Mesenteric fat pad (tissue), 1 donor: Measurements from ENCODE around the gene ADGRA1. TPM values are rescaled to one million over a fixed set of nuclear protein-coding genes. Genes with fewer than 3 reads are reported as not detected.

ENCODE experiments used
- DNase-seq: peaks from one replicate; pipeline ENCODE4 v3.0.0-alpha.2; 2020; ENCODE audit warnings: low spot score
- total RNA-seq: library from RNA; stranded (reverse); fragmentation: NEBNext Ultra II Directional; extraction: Animal tissue kit (Norgen Biotek cat#: 25700); gene quantifications from one replicate; pipeline ENCODE4 v1.2.1, GENCODE V29; 2021
- donor health status: DM: yes; HTN: yes; CAD: no.

ADGRA1 gene
- total RNA-seq, 1 donor from 2014 or later = not detected

DNA sequence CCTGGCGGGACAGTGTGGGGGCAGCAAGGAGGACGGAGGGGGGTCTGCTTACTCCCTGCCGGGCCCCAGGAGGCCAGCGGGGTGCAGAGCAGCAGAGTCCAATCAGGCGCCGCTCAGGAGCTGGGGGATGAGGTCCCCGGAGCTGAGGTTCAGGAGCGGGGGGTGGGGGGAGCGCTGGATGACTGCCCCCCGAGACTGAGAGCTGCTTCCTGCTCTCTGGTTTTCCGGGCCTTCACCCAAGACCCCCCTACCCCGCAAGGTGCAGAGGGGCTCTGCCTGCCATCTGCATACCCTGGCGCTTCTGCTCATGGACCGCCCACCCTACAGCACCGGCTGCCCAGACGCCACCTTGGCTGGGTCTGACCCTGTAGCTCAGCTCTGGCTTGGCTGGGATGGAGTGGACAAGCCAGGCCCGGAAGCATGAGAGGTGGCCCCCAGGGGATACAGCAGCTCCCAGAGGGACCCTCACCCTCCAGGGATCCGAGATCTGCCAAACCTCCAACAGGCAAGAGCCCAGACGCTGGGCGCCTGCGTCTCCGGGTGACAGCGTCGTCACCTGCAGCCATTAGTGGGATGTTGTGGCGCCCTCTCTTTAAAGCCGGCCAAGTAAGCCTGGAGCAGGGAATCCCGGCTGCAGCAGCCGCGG, 73.2 kb downstream of the ADGRA1 start:
- DNase-seq = peak; percentile 30

DNA sequence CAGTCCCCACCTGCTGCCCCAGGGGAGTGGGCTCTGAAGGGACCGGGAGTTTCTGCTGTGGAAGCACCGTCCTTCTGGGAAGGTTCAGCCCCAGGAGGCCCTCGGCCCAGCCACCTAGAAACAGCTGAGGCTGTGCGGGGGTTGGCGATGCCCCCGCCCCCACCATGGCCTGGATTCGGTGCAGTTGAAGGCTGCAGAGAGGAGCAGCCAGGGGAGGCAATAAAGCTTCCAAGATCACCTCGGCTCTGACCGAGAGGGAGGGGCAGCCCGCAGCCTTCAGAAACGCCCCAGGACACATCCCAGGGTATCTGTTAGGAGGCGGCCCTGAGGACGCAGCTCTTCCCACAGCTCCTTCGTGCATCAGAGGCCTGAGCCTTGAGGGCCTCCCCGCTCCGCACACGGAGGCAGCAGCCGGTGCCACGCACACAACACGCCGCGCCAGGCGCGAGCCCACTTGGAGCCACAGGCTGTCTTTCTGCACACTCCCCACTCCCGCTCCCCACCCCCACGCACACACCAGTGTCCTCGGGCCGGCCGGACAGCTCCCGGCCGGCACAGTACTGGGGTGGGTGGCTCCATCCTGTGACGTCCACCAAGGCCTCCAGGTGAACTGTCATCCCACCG, 73.9 kb downstream of the ADGRA1 start:
- DNase-seq = peak; percentile 80

DNA sequence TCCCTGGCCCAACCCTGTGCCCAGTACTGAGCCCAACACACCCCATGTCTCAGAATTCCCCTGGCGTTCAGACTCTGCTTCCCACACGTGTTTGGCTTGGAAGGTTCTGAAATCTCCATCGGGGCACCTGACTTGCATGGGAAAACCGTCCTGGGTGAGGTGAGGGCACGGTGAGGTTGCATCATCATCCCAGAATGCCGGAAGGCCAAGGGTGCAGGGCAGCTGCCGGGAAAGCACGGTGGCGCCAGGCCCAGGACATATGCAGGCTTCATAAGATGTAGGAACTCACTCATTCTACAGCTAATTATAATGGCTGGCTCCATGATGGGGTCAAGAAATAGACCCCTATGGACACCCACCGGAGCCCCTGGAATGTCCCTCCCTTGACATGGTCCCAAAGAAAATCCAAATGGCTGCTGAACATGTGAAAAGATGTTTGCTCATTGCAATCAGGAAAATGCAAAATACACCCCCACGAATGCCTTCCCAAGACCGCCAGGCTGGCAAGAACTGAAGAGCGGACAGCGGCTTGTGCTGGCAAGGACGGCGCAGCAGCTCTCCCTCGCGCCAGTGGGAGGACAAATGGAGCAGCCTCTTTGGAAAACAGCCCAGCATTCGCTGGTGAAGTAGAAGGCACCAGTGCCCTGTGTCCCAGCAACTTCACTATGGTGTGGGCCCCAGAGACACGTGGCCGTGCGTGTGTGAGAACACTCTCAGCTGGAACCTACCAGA, 74.6 kb downstream of the ADGRA1 start:
- peak; percentile 79 for DNase-seq

DNA sequence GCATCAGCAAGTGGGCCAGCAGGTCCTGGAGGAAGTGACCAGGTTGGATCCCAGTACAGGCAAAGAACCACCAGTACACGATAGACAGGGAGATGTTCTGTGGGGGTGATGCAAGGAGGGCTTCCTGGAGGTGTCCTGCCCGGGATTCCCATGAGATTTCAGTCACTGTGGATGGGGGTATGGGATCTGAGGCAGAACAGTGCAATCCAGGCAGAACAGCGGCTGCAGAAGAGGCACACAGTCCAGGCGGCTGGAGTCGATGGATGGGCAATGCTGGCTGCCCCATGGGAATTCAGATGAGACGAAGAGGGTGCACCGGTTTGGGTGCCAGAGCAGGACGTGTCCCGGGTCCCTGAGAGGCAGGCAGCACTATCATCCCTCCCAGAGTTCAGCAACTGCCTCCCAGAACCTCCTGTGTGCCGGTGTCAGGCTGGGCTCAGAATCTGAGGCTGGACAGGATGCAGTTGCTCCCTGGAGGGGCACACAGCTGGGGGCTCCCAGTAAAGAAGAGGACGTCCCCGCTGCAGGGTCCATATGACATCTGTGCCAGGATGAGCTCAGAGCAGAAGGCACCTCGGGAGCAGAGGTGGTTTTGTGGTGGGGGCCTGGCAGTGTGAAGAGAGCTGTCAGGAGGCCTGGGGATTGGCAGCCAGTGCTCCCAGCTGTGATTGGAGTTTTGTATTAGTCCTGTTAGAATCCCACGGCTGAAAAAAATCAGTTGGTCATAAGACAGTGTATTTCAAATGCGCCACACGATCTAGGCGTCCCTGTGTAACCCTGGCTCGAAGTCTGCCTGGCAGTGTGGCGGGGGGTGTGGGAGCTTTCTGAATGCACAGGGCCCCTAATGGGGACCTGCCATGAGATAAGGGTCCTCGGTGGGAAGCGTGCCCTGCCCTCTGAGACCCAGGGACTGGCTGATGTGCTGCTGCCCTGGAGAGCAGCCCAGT, 75.5 kb downstream of the ADGRA1 start:
- peak; percentile 65 for DNase-seq

DNA sequence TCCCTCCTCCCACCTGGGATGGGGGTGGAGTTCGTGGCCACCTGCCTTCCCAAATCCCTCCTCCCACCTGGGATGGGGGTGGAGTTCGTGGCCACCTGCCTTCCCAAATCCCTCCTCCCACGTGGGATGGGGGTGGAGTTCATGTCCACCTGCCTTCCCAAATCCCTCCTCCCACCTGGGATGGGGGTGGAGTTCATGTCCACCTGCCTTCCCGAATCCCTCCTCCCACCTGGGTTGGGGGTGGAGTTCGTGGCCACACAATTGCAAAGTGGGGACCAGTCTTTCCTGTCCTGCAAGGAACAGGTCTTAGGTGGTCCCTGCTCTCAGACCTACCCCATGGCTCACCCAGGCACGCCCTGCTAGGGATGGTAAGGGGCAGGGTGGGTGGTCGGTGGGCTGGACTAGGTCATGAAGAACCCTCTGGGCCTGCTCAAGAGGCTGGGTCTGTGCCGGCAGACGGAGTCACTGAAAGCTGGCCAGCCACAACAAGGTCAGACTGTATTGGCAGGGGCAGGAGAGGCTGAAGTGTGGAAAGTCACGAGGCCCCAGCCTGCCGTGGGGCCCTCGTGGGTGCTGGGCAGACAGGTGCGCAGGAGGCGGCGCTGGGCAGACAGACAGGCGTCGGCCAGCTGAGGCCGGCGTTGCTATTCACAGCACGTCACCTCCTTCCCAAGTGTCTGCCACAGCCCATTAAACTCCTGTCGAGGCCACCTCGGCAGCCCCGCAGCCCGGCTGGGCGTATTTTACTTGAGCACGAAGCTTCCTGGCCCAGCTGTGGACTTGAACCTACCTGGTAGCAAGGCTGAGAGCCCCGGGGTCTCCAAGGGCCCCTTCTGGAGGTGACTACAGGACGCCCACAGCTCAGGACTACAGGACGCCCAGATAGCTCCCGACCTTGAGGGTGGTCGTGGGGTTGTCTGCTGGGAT, 76.4 kb downstream of the ADGRA1 start:
- peak; percentile 87 for DNase-seq

DNA sequence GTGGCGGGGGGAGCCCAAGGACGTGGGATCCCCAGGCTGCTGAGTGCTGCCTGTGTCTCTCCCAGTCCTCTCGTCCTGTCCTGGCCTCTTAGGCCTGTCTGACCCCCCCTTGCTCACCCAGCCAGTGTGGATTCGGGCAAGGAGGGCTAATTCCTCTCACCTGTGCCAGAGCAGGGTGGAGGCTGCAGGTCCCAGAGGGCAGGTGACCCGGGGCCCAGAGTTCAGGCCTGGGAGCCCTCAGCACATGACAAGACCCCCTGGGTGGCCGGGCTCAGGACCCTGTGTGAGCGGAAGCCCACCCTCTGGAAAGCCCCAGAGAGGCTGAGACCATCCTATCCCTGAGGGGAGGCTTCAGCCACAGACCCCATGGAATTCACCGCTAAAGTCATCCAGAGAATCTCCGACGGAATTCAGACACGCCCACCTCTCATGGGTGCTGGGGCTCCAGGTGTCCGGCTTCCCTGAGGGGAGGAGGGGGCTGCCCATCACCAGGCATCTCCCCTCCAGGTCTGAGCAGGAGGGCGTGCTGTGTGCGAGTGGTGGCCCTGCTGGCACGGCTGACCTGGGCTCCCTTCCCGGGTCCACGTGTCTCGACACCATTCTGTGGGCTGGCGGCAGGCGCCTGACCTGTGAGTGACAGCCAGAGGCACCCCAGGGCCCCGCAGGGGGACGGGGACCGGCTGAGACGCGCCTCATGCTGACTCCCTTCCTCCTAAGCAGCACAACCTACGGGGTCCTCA, 77.3 kb downstream of the ADGRA1 start:
- DNase-seq = peak; percentile 86

DNA sequence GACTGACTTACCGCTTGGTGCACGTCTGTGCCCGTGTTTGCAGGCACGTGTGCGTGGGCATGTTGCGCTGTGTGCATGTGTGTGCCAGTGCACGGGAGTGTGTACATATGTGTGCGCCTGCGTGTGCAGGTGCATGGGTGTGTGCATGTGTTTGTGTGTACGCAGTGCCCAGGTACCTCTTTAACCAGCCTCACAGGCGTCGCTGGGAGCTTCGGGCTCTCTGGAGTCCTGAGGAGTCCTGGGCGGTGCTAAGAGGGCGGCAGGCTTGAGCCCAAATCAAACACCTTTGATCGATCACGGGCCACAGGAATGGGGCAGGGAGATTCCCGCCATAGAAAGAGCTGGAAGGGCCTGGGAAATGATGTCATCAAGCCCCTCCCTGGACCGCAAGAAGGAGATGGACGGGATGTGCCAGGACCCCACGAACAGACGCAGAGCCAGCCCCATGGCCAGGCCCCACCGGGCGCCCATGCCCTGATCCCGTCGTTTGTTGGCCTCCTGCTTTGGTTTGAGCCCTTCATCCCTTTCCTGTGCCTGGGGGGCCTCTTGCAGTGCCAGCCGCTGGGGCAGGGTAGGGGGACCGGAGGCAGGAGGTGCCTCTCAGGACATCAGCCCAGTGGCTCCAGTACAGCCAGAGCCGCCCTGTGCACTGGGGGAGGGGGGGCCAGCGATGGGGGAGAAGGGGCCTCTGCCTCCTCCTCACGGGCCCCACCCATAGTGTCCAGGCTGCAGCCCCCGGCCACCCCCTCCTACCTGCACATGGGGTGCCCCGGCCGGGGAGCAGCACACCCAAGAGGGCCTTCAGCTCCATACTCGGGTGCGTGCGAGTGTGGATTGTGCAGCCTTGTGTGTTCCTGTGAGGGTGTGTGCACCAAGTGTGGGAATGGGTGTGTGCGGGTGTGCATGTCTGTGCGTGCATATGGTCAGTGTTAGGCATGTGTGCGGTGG, 78.1 kb downstream of the ADGRA1 start:
- DNase-seq = peak; percentile 81

DNA sequence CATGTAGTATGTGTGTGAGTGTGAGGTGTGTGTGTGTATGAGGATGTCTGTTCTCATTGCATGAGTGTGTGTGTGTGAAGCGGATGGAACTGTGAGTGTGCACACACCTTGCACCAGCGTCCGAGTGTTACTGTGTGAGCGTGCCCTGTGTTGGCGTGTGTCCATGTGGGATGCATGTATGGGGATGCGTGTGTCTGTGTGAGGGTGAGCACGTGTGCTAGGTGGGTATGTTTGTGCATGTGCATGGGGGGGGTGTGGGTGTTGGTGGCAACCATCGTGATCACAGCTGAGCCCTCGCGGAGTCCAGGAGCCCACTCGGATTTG, 78.7 kb downstream of the ADGRA1 start:
- DNase-seq = no peak

DNA sequence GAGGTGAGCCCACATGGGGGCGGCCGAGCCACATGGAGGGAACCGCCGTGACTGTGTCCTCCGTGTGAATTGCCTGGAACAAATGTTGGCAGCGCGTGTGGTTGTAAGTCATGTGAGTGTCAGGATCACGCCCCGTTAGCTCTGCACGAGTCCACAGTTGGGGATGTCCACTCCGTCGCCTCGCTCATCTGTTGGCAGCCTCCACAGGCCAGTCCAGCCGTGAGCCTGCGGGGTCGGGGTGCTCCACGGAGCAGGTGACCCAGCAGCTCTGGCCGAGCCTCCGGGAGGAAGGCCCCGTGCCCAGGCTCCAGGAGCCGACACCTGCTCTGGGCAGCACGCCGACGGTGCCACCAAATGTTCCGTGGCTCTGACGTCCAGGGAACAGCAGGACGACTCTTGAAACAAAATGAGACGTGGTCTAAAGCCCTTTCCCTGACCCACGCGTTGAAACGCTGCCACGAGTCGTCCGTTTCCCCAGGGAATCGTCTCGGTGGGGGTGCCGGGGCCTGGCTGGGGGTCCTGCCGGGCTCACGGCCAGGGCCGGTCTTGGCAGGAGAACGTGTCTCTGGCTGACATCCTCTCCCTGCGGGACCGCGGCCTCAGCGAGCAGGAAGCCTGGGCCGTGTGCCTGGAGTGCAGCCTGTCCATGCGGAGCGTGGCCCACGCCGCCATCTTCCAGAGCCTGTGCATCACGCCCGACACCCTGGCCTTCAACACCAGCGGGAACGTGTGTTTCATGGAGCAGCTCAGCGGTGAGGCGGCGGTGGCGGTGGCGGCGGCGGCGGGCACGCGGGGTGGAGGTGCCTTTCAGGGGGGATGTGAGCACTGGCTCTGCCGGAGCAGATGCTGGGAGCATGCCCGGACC, 79.3 kb downstream of the ADGRA1 start:
- DNase-seq = peak; percentile 88

DNA sequence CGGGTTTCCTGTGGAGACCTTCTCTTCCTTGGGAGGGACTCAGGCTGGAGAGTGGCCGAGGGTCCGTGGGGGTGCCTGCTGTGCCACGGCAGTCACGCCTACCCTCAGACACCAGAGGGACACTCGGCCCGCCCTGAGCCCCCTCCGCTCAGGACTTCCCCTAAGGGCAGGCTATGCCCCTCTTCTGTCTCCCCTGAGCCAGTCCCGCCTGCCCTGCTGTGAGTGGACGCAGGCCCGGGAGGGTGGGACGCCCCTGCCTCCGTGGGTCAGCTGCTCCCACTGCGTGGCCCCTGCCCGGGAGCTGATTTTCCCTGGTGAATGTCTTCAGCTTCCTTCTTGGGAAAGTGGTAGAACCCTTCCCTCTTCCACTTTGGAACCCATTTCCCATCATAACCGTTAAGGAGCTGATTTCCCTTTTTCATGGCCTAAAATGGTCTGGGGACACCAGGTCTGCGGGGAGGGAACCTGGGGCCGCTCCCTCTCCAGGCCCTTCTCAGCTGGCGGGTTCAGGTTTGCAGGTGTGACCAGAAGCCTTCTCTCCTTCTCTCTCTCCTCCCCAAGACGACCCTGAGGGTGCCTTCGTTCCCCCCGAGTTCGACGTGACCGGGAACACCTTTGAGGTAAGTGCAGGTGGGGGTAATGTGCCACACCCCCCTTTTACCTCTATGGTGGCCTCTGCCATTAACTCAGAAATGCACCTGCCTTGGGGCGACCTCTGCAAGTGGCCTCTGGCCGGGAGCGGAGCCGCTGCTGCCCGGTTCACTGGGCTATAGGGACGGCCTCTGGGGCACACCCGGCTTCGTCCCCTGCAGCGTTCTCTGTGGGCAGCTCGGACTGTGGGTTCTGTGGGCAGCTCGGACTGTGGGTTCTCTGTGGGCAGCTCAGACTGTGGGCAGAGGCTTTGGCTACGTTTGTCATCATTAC, 80.2 kb downstream of the ADGRA1 start:
- peak; percentile 77 for DNase-seq

DNA sequence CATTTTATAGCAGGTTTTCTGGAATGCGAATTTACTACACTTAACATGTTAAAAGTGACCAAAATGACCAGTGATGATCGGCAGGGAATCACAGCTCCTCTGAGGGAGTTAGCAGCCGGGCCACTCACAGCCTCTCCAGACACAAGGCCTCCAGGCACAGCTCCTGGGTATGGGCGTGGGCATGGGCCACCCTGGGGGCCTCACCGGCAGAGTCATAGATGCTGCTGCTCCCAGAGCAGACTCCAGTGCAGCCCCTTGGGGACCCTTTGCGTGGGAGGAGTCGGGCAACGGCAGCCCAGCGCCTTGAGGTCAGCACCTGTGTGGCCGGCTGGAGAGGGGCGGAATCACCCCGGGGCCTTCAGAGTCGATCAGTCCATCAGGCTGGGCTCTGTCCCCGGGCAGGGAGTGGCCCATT, 80.9 kb downstream of the ADGRA1 start:
- DNase-seq = peak; percentile 83

DNA sequence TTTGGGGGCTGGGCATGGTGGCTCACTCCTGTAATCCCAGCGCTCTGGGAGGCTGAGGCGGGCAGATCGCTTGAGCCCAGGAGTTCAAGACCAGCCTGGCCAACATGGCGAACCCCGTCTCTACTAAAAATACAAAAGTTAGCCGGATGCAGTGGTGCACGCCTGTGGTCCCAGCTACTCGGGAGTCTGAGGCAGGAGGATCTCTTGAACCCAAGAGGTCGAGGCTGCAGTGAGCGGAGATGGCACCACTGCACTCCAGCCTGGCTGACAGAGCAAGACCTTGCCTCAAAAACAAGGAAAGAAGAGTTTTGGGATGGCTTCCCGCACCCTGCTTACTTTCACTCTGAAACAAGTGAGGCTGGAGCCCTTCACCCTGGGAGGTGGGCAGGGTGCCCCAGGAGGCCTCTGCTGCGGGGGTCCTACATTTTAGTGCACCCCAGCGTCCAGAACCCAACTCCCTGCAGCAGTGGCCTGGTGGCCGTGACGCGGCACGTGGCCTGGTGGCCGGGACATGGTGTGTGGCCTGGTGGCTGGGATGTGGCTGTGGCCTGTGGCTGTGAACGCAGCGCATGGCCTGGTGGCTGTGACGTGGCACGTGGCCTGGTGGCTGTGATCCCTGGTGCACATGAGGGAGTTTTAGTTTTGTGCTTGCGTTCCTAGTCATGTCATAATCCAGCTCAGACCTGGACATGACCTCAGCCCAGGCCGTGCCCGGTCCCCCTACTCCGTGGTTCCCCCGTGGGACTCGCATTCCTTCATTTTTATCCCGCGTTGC, 81.6 kb downstream of the ADGRA1 start:
- DNase-seq = peak; percentile 73

DNA sequence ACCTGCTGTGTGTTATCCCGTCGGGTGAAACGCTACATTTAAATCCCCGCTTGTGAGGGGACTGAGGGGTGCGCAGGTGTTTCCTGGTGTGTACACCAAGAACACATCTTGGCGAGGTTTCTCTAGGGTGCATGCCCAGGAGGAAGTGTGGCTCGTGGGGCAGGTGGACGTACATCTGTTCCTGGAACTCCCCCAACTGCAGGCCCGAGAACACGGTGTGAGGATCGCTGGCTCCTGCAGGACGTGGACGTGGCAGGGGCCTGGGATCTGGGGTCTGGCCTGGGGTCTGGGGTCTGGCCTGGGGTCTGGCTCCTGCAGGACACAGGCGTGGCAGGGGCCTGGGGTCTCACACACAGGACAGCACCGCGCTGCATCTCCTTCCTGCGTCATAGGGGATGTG, 82.4 kb downstream of the ADGRA1 start:
- peak; percentile 84 for DNase-seq

DNA sequence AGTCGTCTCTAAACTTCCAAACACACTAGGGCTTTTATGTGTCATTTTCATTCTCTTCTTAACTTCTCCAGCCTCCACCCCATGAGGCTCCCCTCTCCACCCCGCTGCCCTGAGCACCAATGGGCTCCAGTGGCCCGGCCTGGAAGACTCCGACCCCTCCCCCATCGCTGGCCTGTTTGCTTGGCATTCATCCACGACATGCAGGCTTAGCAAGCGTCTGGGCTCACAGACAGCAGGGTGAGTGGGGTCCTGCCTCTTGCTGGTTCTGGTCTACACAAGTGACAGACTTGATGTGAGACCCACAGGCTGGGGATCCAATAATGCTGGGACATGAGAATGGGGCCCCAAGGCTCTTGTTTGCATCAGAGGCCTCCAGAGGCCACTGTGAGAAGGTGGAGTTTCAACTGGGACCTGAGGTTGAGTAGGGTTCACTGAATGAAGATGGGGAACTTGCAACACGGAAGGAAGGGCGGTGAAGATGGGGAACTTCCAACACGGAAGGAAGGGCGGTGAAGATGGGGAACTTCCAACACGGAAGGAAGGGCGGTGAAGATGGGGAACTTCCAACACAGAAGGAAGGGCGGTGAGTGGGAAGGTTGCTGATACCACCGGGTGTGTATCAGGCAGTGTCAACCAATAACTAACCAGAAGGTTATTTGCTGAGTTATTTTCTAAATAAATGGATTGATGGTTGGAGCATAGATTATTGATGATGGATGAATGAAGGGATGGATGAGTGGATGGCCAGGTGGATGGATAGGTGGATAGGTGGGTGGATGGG, 86.3 kb downstream of the ADGRA1 start:
- peak; percentile 83 for DNase-seq
